GM12878 (cell line): ENCODE measurements around the gene MEOX1. TPM values are rescaled to one million over a fixed set of nuclear protein-coding genes. Genes with fewer than 3 reads are reported as not detected.

ENCODE experiments used
- ATAC-seq: fragments of 200-7000 bp; cut with Tn5 transposase; 3 replicates; pipeline ENCODE4 v1.9.1; 2020; ENCODE audit warnings: mild to moderate bottlenecking, moderate library complexity
- BruUV-seq: library from RNA; stranded (reverse); fragments of 400-500 nt; replicated peaks from 2 replicates; lab custom pipeline; 2021; lab: Mats Ljungman, UMichigan
- CTCF ChIA-PET: fragments of 300-600 bp; sonication (Branson Sonifier 250); formaldehyde crosslinking; extraction: SDS; loops from one replicate; lab custom pipeline; 2021; ENCODE audit warnings: inconsistent platforms; lab: Yijun Ruan, JAX
- POLR2A ChIA-PET: fragments of 350-600 bp; formaldehyde crosslinking; extraction: SDS; loops from one replicate; lab custom pipeline; 2021; ENCODE audit warnings: inconsistent platforms; lab: Charles Lee
- RAD21 ChIA-PET: fragments of 300-600 bp; sonication (Branson Sonifier 250); formaldehyde crosslinking; loops from one replicate; lab custom pipeline; 2023; ENCODE audit warnings: antibody characterized with exemption; ENCODE audit not compliant: unreplicated experiment; lab: Charles Lee
- SMC1A ChIA-PET: fragments of 300-600 bp; sonication (Branson Sonifier 250); formaldehyde crosslinking; loops from one replicate; lab custom pipeline; 2023; ENCODE audit not compliant: unreplicated experiment, uncharacterized antibody; lab: Charles Lee
- DNase-seq: peaks from one replicate; pipeline ENCODE4 v3.0.0-alpha.2; 2011; ENCODE audit warnings: low read depth, low spot score
- FAIRE-seq: peaks from 3 replicates; lab custom pipeline; 2011; peaks lifted over from hg19 to GRCh38; lab: Jason Lieb, UNC
- H2AFZ ChIP-seq: 2 replicates; pipeline ENCODE4 v1.6.0; 2011; ENCODE audit warnings: low read depth, low read length, control low read depth; ENCODE audit not compliant: control insufficient read depth
- H3K27ac ChIP-seq: 2 replicates; pipeline ENCODE4 v1.5.1; 2011; ENCODE audit warnings: control low read depth; ENCODE audit not compliant: control insufficient read depth, insufficient read depth
- H3K27me3 ChIP-seq, 2 experiments: replicated peaks in 1 of 2; 2 replicates each; pipeline versions ENCODE4 v1.6.0 to v1.6.1; 2011; ENCODE audit warnings: low read length in 1 of 2; ENCODE audit not compliant: control insufficient read depth in 2 of 2, insufficient read depth in 2 of 2
- H3K36me3 ChIP-seq, 2 experiments: 2 replicates each; pipeline ENCODE4 v1.5.1; 2011; ENCODE audit warnings: low read length in 1 of 2; ENCODE audit not compliant: control insufficient read depth in 2 of 2, insufficient read depth in 2 of 2
- H3K4me1 ChIP-seq: 2 replicates; pipeline ENCODE4 v1.6.1; 2011; ENCODE audit warnings: mild to moderate bottlenecking, low read length, moderate library complexity, mixed read lengths; ENCODE audit not compliant: control insufficient read depth, insufficient read depth
- H3K4me2 ChIP-seq: 2 replicates; pipeline ENCODE4 v1.6.0; 2011; ENCODE audit warnings: control low read depth; ENCODE audit not compliant: control insufficient read depth, insufficient read depth
- H3K4me3 ChIP-seq: fragments of 200-600 bp; sonication (generic); 2 replicates; pipeline ENCODE4 v1.5.1; 2016
- H3K79me2 ChIP-seq: 2 replicates; pipeline ENCODE4 v1.6.0; 2011; ENCODE audit warnings: low read length; ENCODE audit not compliant: control insufficient read depth, insufficient read depth
- H3K9ac ChIP-seq: 2 replicates; pipeline ENCODE4 v1.8.0; 2011; ENCODE audit warnings: low read length, control low read depth, mixed read lengths; ENCODE audit not compliant: control insufficient read depth, insufficient read depth
- H3K9me3 ChIP-seq: replicated peaks from 3 replicates; pipeline ENCODE4 v1.5.1; 2011; ENCODE audit warnings: mild to moderate bottlenecking, low read length; ENCODE audit not compliant: control insufficient read depth, insufficient read depth
- H4K20me1 ChIP-seq: 2 replicates; pipeline ENCODE4 v1.6.0; 2011; ENCODE audit not compliant: control insufficient read depth, insufficient read depth
- BMI1 ChIP-seq: fragments of 450-650 bp; IDR thresholded peaks from 2 replicates; pipeline ENCODE4 v1.6.1; 2016; ENCODE audit warnings: mild to moderate bottlenecking, moderate library complexity, borderline replicate concordance
- BRCA1 ChIP-seq: IDR thresholded peaks from 2 replicates; pipeline ENCODE4 v1.6.1; 2011; ENCODE audit warnings: low read depth, low read length, improper control_type of control experiment
- CBFB ChIP-seq: IDR thresholded peaks from 2 replicates; pipeline ENCODE4 v1.6.1; 2016; ENCODE audit warnings: antibody characterized with exemption, low read depth
- GABPA ChIP-seq: IDR thresholded peaks from 2 replicates; pipeline ENCODE4 v1.6.1; 2014; ENCODE audit warnings: antibody characterized with exemption, low read depth, mild to moderate bottlenecking, inconsistent platforms
- HDAC6 ChIP-seq: fragments of 200-600 bp; sonication (generic); IDR thresholded peaks from one replicate; pipeline ENCODE4 v1.8.0; 2017; ENCODE audit warnings: antibody characterized with exemption; ENCODE audit not compliant: unreplicated experiment
- MEF2B ChIP-seq: fragments of 450-650 bp; IDR thresholded peaks from 2 replicates; pipeline ENCODE4 v1.6.1; 2018; ENCODE audit warnings: mild to moderate bottlenecking, moderate library complexity; ENCODE audit not compliant: partially characterized antibody, poor library complexity, severe bottlenecking
- MYC ChIP-seq: IDR thresholded peaks from 2 replicates; pipeline ENCODE4 v1.6.1; 2011; ENCODE audit warnings: mild to moderate bottlenecking, low read length, moderate library complexity, inconsistent platforms; ENCODE audit not compliant: insufficient read depth, insufficient replicate concordance, insufficient read length, severe bottlenecking
- RAD21 ChIP-seq: IDR thresholded peaks from 2 replicates; pipeline ENCODE4 v1.6.1; 2011; ENCODE audit warnings: mild to moderate bottlenecking, low read depth, low read length, moderate library complexity; ENCODE audit not compliant: insufficient read depth
- RFX5 ChIP-seq: IDR thresholded peaks from 2 replicates; pipeline ENCODE4 v1.6.1; 2011; ENCODE audit warnings: low read depth, low read length, improper control_type of control experiment
- SIX5 ChIP-seq: IDR thresholded peaks from 2 replicates; pipeline ENCODE4 v1.6.1; 2011; ENCODE audit warnings: mild to moderate bottlenecking, low read depth, low read length, moderate library complexity; ENCODE audit not compliant: severe bottlenecking
- SMAD5 ChIP-seq: IDR thresholded peaks from 2 replicates; pipeline ENCODE4 v1.6.1; 2016; ENCODE audit warnings: antibody characterized with exemption, low read depth
- TCF7 ChIP-seq: IDR thresholded peaks from 2 replicates; pipeline ENCODE4 v1.6.1; 2014; ENCODE audit warnings: antibody characterized with exemption, borderline replicate concordance
- YY1 ChIP-seq: IDR thresholded peaks from 2 replicates; pipeline ENCODE4 v1.6.1; 2011; ENCODE audit warnings: low read depth, mild to moderate bottlenecking, low read length
- ZNF207 ChIP-seq: fragments of 450-650 bp; IDR thresholded peaks from 2 replicates; pipeline ENCODE4 v1.6.1; 2014; ENCODE audit warnings: antibody characterized with exemption, mild to moderate bottlenecking, borderline replicate concordance
- ZZZ3 ChIP-seq: IDR thresholded peaks from 2 replicates; pipeline ENCODE4 v1.6.1; 2011; ENCODE audit warnings: low read depth; ENCODE audit not compliant: control insufficient read depth, insufficient read length
- WGBS: methylation state at CpG from one replicate; pipeline ENCODE4 v1.1.6; 2016; ENCODE audit warnings: low lambda C conversion rate; ENCODE audit not compliant: insufficient replicate concordance, insufficient coverage; ENCODE audit errors: missing lambda C conversion rate; 5-methylcytosine and 5-hydroxymethylcytosine counted together
- in situ Hi-C: fragments of 300-500 bp; cut with MboI; formaldehyde crosslinking; loops from 9 replicates; pipeline ENCODE4 v1.14.3; 2018; ENCODE audit warnings: mixed read lengths
- intact Hi-C: fragments of 100-400 bp; cut with micrococcal nuclease; formaldehyde crosslinking; loops from one replicate; pipeline ENCODE4 v1.14.2; 2022; ENCODE audit not compliant: unreplicated experiment
- polyA plus RNA-seq, 11 experiments: library from polyadenylated mRNA; depleted of rRNA in 4 of 11; unstranded in 6 of 11; stranded (reverse) in 5 of 11; fragments of >200 nt; fragmentation: Nextera tagmentation in 4 of 11; fragmentation: Illumina TruSeq in 1 of 11; extraction: Ambion mirVana in 4 of 11; extraction: Trizol in 1 of 11; gene quantifications; 1 replicate in 1 of 11; 2 replicates in 10 of 11; pipeline versions ENCODE4 v1.2.1 to v1.2.3, GENCODE V29; 2011 to 2016; ENCODE audit warnings: inconsistent platforms in 2 of 11, missing spikeins in 2 of 11, low read depth in 1 of 11
- total RNA-seq, 4 experiments: library from RNA; depleted of rRNA in 3 of 4; stranded (reverse); fragments of >200 nt in 3 of 4; fragmentation: Illumina TruSeq in 1 of 4; extraction: Trizol in 1 of 4; gene quantifications; 2 replicates each; pipeline versions ENCODE4 v1.2.1 to v1.2.3, GENCODE V29; 2013 to 2021
- TF ChIP-seq, protein P1 (sequence below): IDR thresholded peaks from 2 replicates; pipeline ENCODE4 v1.6.1; 2011; ENCODE audit warnings: low read depth, low read length, improper control_type of control experiment, borderline replicate concordance

The MEOX1 gene
- total and polyA plus RNA-seq, 10 of the 15 experiments (the other 5 are each of a cell fraction or from before 2014, with no cell fraction given) = 0.19 to 9.4 (median 0.46) TPM

DNA sequence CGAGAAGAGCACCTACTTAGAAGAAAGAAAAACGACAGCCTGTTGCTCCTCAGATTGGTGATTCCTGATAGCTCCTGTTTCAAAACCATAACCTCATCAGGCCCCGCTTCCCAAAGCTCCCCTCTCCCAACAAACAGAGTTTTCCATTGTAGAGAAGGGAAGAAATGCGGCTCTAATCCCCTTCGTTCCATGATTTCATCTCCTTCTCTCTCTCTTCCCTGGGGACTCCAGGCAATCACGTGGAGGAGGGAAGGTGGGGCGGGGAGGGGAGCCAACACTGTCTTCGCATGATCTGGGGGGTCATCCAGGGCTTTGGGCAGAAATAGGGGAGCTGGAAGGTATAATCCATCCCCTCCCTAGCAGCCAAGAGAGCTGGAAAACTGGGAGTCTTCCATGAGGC lies 43.4 kb downstream of the MEOX1 start:
- no peak for DNase-seq
- TF ChIP-seq, protein P1, sequence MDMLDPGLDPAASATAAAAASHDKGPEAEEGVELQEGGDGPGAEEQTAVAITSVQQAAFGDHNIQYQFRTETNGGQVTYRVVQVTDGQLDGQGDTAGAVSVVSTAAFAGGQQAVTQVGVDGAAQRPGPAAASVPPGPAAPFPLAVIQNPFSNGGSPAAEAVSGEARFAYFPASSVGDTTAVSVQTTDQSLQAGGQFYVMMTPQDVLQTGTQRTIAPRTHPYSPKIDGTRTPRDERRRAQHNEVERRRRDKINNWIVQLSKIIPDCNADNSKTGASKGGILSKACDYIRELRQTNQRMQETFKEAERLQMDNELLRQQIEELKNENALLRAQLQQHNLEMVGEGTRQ = no peak
- TF ChIP-seq GABPA (no peak), BRCA1 (no peak), HDAC6 (no peak), MYC (no peak), MEF2B (no peak), YY1 (no peak), SIX5 (no peak), SMAD5 (no peak), RFX5 (no peak), BMI1 (no peak), ZZZ3 (no peak), RAD21 (no peak), CBFB (no peak), TCF7 (no peak), ZNF207 (no peak)
- no peak overlapping the region for H3K9ac ChIP-seq
- no peak for ATAC-seq
- RAD21 ChIA-PET = interaction anchor here (1.6 kb wide), 1 partner anchor 55 kb away, joined by 4 read pairs; no protein-coding TSS in a partner anchor
- no peak overlapping the region for H3K27ac ChIP-seq
- no peaks in the 10 kb centered on the region for H3K9me3 ChIP-seq
- 27% methylated on average over 7 of the region's 8 CpGs for WGBS
- no peaks in the 10 kb centered on the region for H3K36me3 ChIP-seq
- no peak overlapping the region for H3K4me3 ChIP-seq
- FAIRE-seq = no peak
- SMC1A ChIA-PET = no interaction called here
- no peak overlapping the region for H3K4me2 ChIP-seq
- no peak overlapping the region for H2AFZ ChIP-seq
- H3K27me3 ChIP-seq = no peaks in the 10 kb centered on the region
- intact Hi-C loops (no loop called here), in situ Hi-C loops (no loop called here)
- H3K79me2 ChIP-seq = no peaks in the 10 kb centered on the region
- CTCF ChIA-PET = no interaction called here
- H3K4me1 ChIP-seq = no peaks in the 10 kb centered on the region
- POLR2A ChIA-PET = interaction anchor here (0.5 kb wide), 1 partner anchor 9 kb away, joined by 4 read pairs; no protein-coding TSS in a partner anchor
- H4K20me1 ChIP-seq = no peaks in the 10 kb centered on the region
- BruUV-seq = no TSS peak
